H1 (cell line): ENCODE measurements around the gene HIBCH. TPM values are rescaled to one million over a fixed set of nuclear protein-coding genes. Genes with fewer than 3 reads are reported as not detected.

ENCODE experiments used
- ASH2L ChIP-seq: fragments of 200-600, 300-600 bp; sonication (generic); IDR thresholded peaks from one replicate; pipeline ENCODE4 v1.7.1; 2017; ENCODE audit warnings: low read length
- BRCA1 ChIP-seq: IDR thresholded peaks from 2 replicates; pipeline ENCODE4 v1.6.1; 2012; ENCODE audit warnings: low read depth, low read length, improper control_type of control experiment
- CEBPB ChIP-seq: IDR thresholded peaks from 2 replicates; pipeline ENCODE4 v1.6.1; 2012; ENCODE audit warnings: low read depth, low read length
- KDM1A ChIP-seq: fragments of 200-600, 300-600 bp; sonication (generic); IDR thresholded peaks from 2 replicates; pipeline ENCODE4 v1.7.1; 2016; ENCODE audit warnings: mild to moderate bottlenecking, low read length, borderline replicate concordance
- NANOG ChIP-seq: IDR thresholded peaks from 2 replicates; pipeline ENCODE4 v1.6.1; 2011; ENCODE audit warnings: low read length, low read depth, mild to moderate bottlenecking, inconsistent platforms; ENCODE audit not compliant: insufficient read depth, poor library complexity, severe bottlenecking
- TAF1 ChIP-seq: IDR thresholded peaks from 2 replicates; pipeline ENCODE4 v1.6.1; 2011; ENCODE audit warnings: mild to moderate bottlenecking, low read depth, low read length
- polyA plus RNA-seq, 7 experiments: library from polyadenylated mRNA; depleted of rRNA in 3 of 7; stranded (reverse) in 5 of 7; unstranded in 2 of 7; fragments of >200 nt in 5 of 7; fragments of 200-250 nt in 2 of 7; gene quantifications; 1 replicate in 5 of 7; 2 replicates in 1 of 7; 4 replicates in 1 of 7; pipeline versions ENCODE4 v1.2.1 to v1.2.3, GENCODE V29; 2011 to 2013; ENCODE audit warnings: missing spikeins in 2 of 7, mixed read lengths in 2 of 7
- total RNA-seq: library from RNA; stranded (reverse); fragmentation: NEBNext Ultra II Directional; extraction: Animal tissue kit (Norgen Biotek cat#: 25700); gene quantifications from 2 replicates; pipeline ENCODE4 v1.2.1, GENCODE V29; 2021
- TF ChIP-seq, protein P1 (sequence below), 3 experiments: IDR thresholded peaks; 1 replicate in 2 of 3; 2 replicates in 1 of 3; pipeline versions ENCODE4 v1.5.1 to v1.6.1; 2011; ENCODE audit warnings: low read length in 3 of 3, mild to moderate bottlenecking in 3 of 3, inconsistent platforms in 2 of 3, low read depth in 1 of 3, moderate library complexity in 1 of 3; ENCODE audit not compliant: insufficient read depth in 1 of 3; ENCODE audit errors: control extremely low read depth in 1 of 3
- TF ChIP-seq, protein P2 (sequence below): IDR thresholded peaks from 2 replicates; pipeline ENCODE4 v1.6.1; 2012; ENCODE audit warnings: inconsistent platforms

Gene HIBCH
- total and polyA plus RNA-seq, 2 of the 8 experiments (the other 6 are each of a cell fraction or from before 2014, with no cell fraction given): 7.5 to 31.8 TPM

DNA sequence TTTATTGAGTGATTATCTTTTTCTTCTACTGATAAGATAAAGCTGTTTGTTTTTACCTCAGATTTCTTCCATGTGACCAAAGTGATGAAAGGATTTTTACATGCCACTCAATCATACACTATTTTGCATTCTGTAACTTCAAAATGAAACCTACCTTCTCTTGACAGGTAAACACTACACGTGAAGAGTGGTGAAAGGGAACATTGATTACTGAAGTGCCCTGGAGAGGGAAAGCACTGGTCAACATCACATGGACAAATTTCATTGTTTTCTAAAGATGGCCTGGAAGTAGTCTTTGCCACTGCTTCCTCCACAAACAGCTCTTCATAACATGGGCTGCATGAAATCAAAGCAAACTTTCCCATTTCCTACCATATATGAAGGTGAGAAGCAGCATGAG lies 120.1 kb downstream of the HIBCH start (continued):
- TF ChIP-seq, protein P1, sequence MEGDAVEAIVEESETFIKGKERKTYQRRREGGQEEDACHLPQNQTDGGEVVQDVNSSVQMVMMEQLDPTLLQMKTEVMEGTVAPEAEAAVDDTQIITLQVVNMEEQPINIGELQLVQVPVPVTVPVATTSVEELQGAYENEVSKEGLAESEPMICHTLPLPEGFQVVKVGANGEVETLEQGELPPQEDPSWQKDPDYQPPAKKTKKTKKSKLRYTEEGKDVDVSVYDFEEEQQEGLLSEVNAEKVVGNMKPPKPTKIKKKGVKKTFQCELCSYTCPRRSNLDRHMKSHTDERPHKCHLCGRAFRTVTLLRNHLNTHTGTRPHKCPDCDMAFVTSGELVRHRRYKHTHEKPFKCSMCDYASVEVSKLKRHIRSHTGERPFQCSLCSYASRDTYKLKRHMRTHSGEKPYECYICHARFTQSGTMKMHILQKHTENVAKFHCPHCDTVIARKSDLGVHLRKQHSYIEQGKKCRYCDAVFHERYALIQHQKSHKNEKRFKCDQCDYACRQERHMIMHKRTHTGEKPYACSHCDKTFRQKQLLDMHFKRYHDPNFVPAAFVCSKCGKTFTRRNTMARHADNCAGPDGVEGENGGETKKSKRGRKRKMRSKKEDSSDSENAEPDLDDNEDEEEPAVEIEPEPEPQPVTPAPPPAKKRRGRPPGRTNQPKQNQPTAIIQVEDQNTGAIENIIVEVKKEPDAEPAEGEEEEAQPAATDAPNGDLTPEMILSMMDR (IDR thresholded peaks at IDR 0.05; ENCODE audit: control extremely low read depth in 1 of 3, insufficient read depth in 1 of 3, low read depth in 1 of 3, low read length in 3 of 3): no peak
- TF ChIP-seq TAF1 (no peak), CEBPB (no peak), ASH2L (no peak), BRCA1 (no peak), NANOG (no peak), KDM1A (no peak)
- TF ChIP-seq, protein P2, sequence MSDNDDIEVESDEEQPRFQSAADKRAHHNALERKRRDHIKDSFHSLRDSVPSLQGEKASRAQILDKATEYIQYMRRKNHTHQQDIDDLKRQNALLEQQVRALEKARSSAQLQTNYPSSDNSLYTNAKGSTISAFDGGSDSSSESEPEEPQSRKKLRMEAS: no peak
